Stimulated activated CD8-positive, alpha-beta memory T cell treated with anti-CD3 and anti-CD28 coated beads, Interleukin-2, amount 100 ng/mL, for 48 hours (primary cell): Measurements from ENCODE around the gene RNF144A.

ENCODE experiments used
- DNase-seq, 2 donors: peaks; one replicate each; pipeline ENCODE4 v3.0.0-alpha.2; 2020; ENCODE audit warnings: low read depth in 2 of 2

The RNF144A gene

GRCh38 chr2:7044253-7045250, 127.3 kb downstream of the RNF144A start:
- DNase-seq = peak; percentile 30 to 43

GRCh38 chr2:7045601-7046590, 128.7 kb downstream of the RNF144A start:
- DNase-seq = no peak

GRCh38 chr2:7047661-7048060, 130.4 kb downstream of the RNF144A start:
- DNase-seq = no peak

- DNase-seq = no peak
Observed at GRCh38 chr2:7048762-7049294, 131.6 kb downstream of the RNF144A start.

- no peak for DNase-seq
Observed at GRCh38 chr2:7052404-7052803, 135.2 kb downstream of the RNF144A start.

GRCh38 chr2:7053650-7054265, 136.5 kb downstream of the RNF144A start:
- no peak for DNase-seq

- no peak for DNase-seq
Observed at GRCh38 chr2:7057865-7058400, 140.7 kb downstream of the RNF144A start.

GRCh38 chr2:7060156-7060555, 142.9 kb downstream of the RNF144A start:
- DNase-seq = no peak

GRCh38 chr2:7060631-7061449, 143.6 kb downstream of the RNF144A start:
- DNase-seq = no peak

- DNase-seq = no peak
Observed at GRCh38 chr2:7061450-7061789, 144.2 kb downstream of the RNF144A start.

GRCh38 chr2:7061921-7062320, 144.7 kb downstream of the RNF144A start:
- DNase-seq = no peak

GRCh38 chr2:7063789-7064188, 146.6 kb downstream of the RNF144A start:
- DNase-seq = no peak

- no peak for DNase-seq
Observed at GRCh38 chr2:7068457-7068856, 151.2 kb downstream of the RNF144A start.

GRCh38 chr2:7070483-7070882, 153.3 kb downstream of the RNF144A start:
- DNase-seq = no peak

GRCh38 chr2:7071154-7071553, 153.9 kb downstream of the RNF144A start:
- DNase-seq = no peak

- no peak for DNase-seq
Observed at GRCh38 chr2:7071916-7072556, 154.8 kb downstream of the RNF144A start.

- DNase-seq = no peak
Observed at GRCh38 chr2:7073901-7074300, 156.7 kb downstream of the RNF144A start.

GRCh38 chr2:7075834-7076233, 158.6 kb downstream of the RNF144A start:
- no peak for DNase-seq

GRCh38 chr2:7077660-7078267, 160.6 kb downstream of the RNF144A start:
- no peak for DNase-seq
